K562 (cell line): ENCODE data around the gene VWA2. TPM values are rescaled to one million over a fixed set of nuclear protein-coding genes. Genes with fewer than 3 reads are reported as not detected.
A peak's percentile ranks its signal among the peaks of the same experiment; 100 is the strongest.

Experiments used
- ATAC-seq: fragments of 200-7000 bp; cut with Tn5 transposase; 3 replicates; pipeline ENCODE4 v1.9.1; 2020; ENCODE audit warnings: moderate library complexity
- BruUV-seq: library from RNA; stranded (reverse); fragments of 400-500 nt; replicated peaks from 2 replicates; lab custom pipeline; 2021; lab: Mats Ljungman, UMichigan
- CTCF ChIA-PET: fragments of 300-600 bp; formaldehyde crosslinking; extraction: SDS; loops from one replicate; lab custom pipeline; 2021; ENCODE audit warnings: low intra/inter-chr PET ratio; lab: Yijun Ruan, JAX
- POLR2A ChIA-PET: fragments of 300-600, 350-650 bp; sonication (Branson Sonifier 250); formaldehyde crosslinking; extraction: SDS; loops from one replicate; lab custom pipeline; 2021; ENCODE audit warnings: antibody characterized with exemption, inconsistent platforms; lab: Yijun Ruan, JAX
- DNase-seq, 4 experiments: peaks; one replicate each; pipeline versions ENCODE4 v3.0.0 to v3.0.0-alpha.2; 2011 to 2018; ENCODE audit warnings: low spot score in 3 of 4, mixed read lengths in 3 of 4; ENCODE audit errors: extremely low read depth in 1 of 4
- FAIRE-seq: peaks from 2 replicates; lab custom pipeline; 2011; peaks lifted over from hg19 to GRCh38; lab: Jason Lieb, UNC
- H2AFZ ChIP-seq: 2 replicates; pipeline ENCODE4 v1.6.0; 2011; ENCODE audit warnings: low read depth, low read length, control low read depth, inconsistent platforms
- H3K27ac ChIP-seq: fragments of 200-600 bp; 3 replicates; pipeline ENCODE4 v1.8.0; 2011; ENCODE audit warnings: low read depth, mild to moderate bottlenecking, control low read depth, inconsistent platforms, low read length, moderate library complexity, mixed read lengths; ENCODE audit errors: extremely low read depth
- H3K27me3 ChIP-seq, 2 experiments: fragments of 300-600 bp in 1 of 2; 2 replicates in 1 of 2; 3 replicates in 1 of 2; pipeline versions ENCODE4 v1.6.0 to v1.8.0; 2011; ENCODE audit warnings: inconsistent platforms in 2 of 2, low read length in 2 of 2, mild to moderate bottlenecking in 1 of 2, mixed read lengths in 1 of 2, moderate library complexity in 1 of 2; ENCODE audit not compliant: control insufficient read depth in 2 of 2, insufficient read depth in 2 of 2
- H3K36me3 ChIP-seq: fragments of 300-600 bp; 3 replicates; pipeline ENCODE4 v1.8.0; 2011; ENCODE audit warnings: mild to moderate bottlenecking, low read length, inconsistent platforms; ENCODE audit not compliant: control insufficient read depth, insufficient read depth
- H3K4me1 ChIP-seq, 2 experiments: fragments of 200-600 bp in 1 of 2; replicated peaks in 1 of 2; 2 replicates in 1 of 2; 3 replicates in 1 of 2; pipeline versions ENCODE4 v1.5.1 to v1.8.0; 2011; ENCODE audit warnings: inconsistent platforms in 2 of 2, low read length in 2 of 2, mild to moderate bottlenecking in 1 of 2, mixed read lengths in 1 of 2, moderate library complexity in 1 of 2; ENCODE audit not compliant: control insufficient read depth in 2 of 2, insufficient read depth in 2 of 2
- H3K4me2 ChIP-seq: 2 replicates; pipeline ENCODE4 v1.6.1; 2011; ENCODE audit warnings: low read length, control low read depth, inconsistent platforms, mixed read lengths; ENCODE audit not compliant: insufficient read depth
- H3K4me3 ChIP-seq: fragments of 200-600 bp; sonication (generic), shearing (Covaris generic); 2 replicates; pipeline ENCODE4 v1.5.1; 2016; ENCODE audit warnings: control low read depth, inconsistent platforms
- H3K79me2 ChIP-seq: fragments of 200-600 bp; 3 replicates; pipeline ENCODE4 v1.8.0; 2011; ENCODE audit warnings: low read length, inconsistent platforms; ENCODE audit not compliant: control insufficient read depth, insufficient read depth
- H3K9ac ChIP-seq, 2 experiments: 2 replicates each; pipeline versions ENCODE4 v1.6.0 to v1.6.1; 2011; ENCODE audit warnings: low read depth in 2 of 2, low read length in 2 of 2, control low read depth in 1 of 2, inconsistent platforms in 1 of 2, mild to moderate bottlenecking in 1 of 2, mixed read lengths in 1 of 2; ENCODE audit not compliant: insufficient read depth in 1 of 2
- H3K9me1 ChIP-seq: one replicate; pipeline ENCODE4 v1.6.0; 2011; ENCODE audit warnings: inconsistent platforms, mild to moderate bottlenecking, low read length, moderate library complexity; ENCODE audit not compliant: control insufficient read depth, insufficient read depth
- H3K9me3 ChIP-seq: replicated peaks from 2 replicates; pipeline ENCODE4 v1.5.1; 2011; ENCODE audit warnings: low read depth, low read length, inconsistent platforms; ENCODE audit not compliant: control insufficient read depth, insufficient read depth
- H4K20me1 ChIP-seq: replicated peaks from 2 replicates; pipeline ENCODE4 v1.6.1; 2011; ENCODE audit warnings: low read length, inconsistent platforms, mixed read lengths; ENCODE audit not compliant: control insufficient read depth, insufficient read depth
- CBFA2T3 ChIP-seq: fragments of 450-650 bp; IDR thresholded peaks from 2 replicates; pipeline ENCODE4 v1.6.1; 2017
- CHD1 ChIP-seq: fragments of 200-600 bp; sonication (generic); IDR thresholded peaks from one replicate; pipeline ENCODE4 v1.6.1; 2012; ENCODE audit warnings: mild to moderate bottlenecking, moderate library complexity, low read length, inconsistent platforms
- CREB1 ChIP-seq, 2 experiments: sonication (generic) in 1 of 2; formaldehyde crosslinking in 1 of 2; IDR thresholded peaks; 2 replicates each; pipeline versions ENCODE4 v1.6.1 to v1.8.0; 2012 to 2022; ENCODE audit warnings: inconsistent platforms in 1 of 2, mild to moderate bottlenecking in 1 of 2, missing genetic modification reagents in 1 of 2, moderate library complexity in 1 of 2
- HDAC2 ChIP-seq: fragments of 450-650 bp; IDR thresholded peaks from 2 replicates; pipeline ENCODE4 v1.6.1; 2016; ENCODE audit warnings: mild to moderate bottlenecking
- NEUROD1 ChIP-seq: fragments of 150-350 bp; IDR thresholded peaks from 2 replicates; pipeline ENCODE4 v1.6.1; 2014; ENCODE audit warnings: borderline replicate concordance, low read length, low read depth; ENCODE audit not compliant: partially characterized antibody
- SAP30 ChIP-seq: fragments of 200-600 bp; sonication (generic); IDR thresholded peaks from 2 replicates; pipeline ENCODE4 v1.6.1; 2012; ENCODE audit warnings: borderline replicate concordance, low read depth, mild to moderate bottlenecking, moderate library complexity, low read length, control low read depth, inconsistent platforms; ENCODE audit not compliant: insufficient read depth, poor library complexity, severe bottlenecking
- TAF15 ChIP-seq: fragments of 200-400 bp; formaldehyde crosslinking; IDR thresholded peaks from 2 replicates; pipeline ENCODE4 v1.6.1; 2017; ENCODE audit warnings: mild to moderate bottlenecking, low read depth, low read length, moderate library complexity
- TAL1 ChIP-seq: fragments of 450-650 bp; IDR thresholded peaks from 2 replicates; pipeline ENCODE4 v1.6.1; 2016; ENCODE audit warnings: mild to moderate bottlenecking
- TCF3 ChIP-seq: sonication (generic); formaldehyde crosslinking; IDR thresholded peaks from 2 replicates; pipeline ENCODE4 v1.4.0; 2020; ENCODE audit warnings: mild to moderate bottlenecking, missing genetic modification reagents
- ZNF551 ChIP-seq: fragments of 250-450 bp; sonication (Bioruptor Pico); IDR thresholded peaks from 2 replicates; pipeline ENCODE4 v1.5.0; 2021; ENCODE audit warnings: mild to moderate bottlenecking, moderate library complexity
- WGBS: fragments of 100-300 bp; shearing (Covaris generic); methylation state at CpG from one replicate; pipeline ENCODE4 v1.1.6; 2016; ENCODE audit warnings: low coverage, mixed read lengths; ENCODE audit not compliant: insufficient coverage; ENCODE audit errors: missing lambda C conversion rate; 5-methylcytosine and 5-hydroxymethylcytosine counted together
- in situ Hi-C: fragments of 300-500 bp; cut with MboI; formaldehyde crosslinking; loops from 4 replicates; pipeline ENCODE4 v1.15.0; 2018; ENCODE audit warnings: inconsistent platforms, mixed read lengths
- intact Hi-C: fragments of 100-400 bp; cut with micrococcal nuclease; formaldehyde crosslinking; loops from 2 replicates; pipeline ENCODE4 v1.14.2; 2022
- polyA plus RNA-seq, 8 experiments: library from polyadenylated mRNA; depleted of rRNA in 4 of 8; stranded (reverse) in 5 of 8; unstranded in 3 of 8; fragments of >200 nt; fragmentation: Nextera tagmentation in 2 of 8; fragmentation: Illumina TruSeq in 1 of 8; extraction: Ambion mirVana in 2 of 8; extraction: Trizol in 1 of 8; gene quantifications; 2 replicates each; pipeline versions ENCODE4 v1.2.1 to v1.2.3, GENCODE V29; 2011 to 2014; ENCODE audit warnings: inconsistent platforms in 1 of 8, missing spikeins in 1 of 8
- total RNA-seq, 7 experiments: library from RNA; depleted of rRNA in 6 of 7; stranded (reverse); fragments of >200 nt in 6 of 7; fragmentation: Illumina TruSeq in 2 of 7; extraction: Trizol in 2 of 7; gene quantifications; 2 replicates each; pipeline versions ENCODE4 v1.2.1 to v1.2.3, GENCODE V29; 2011 to 2021; ENCODE audit warnings: low replicate concordance in 1 of 7

The VWA2 gene
- total and polyA plus RNA-seq, 9 of the 15 experiments (the other 6 are each of a cell fraction or from before 2014, with no cell fraction given): not detected

- TF ChIP-seq SAP30: no peak
- TF ChIP-seq CHD1: no peak
- TF ChIP-seq CREB1 (IDR thresholded peaks at IDR 0.05): no peak
- no peak for TF ChIP-seq CREB1 (CRISPR knock-in tag; IDR thresholded peaks at IDR 0.05)
Observed at GRCh38 chr10:114320249-114321116, 81.4 kb downstream of the VWA2 start (continued).

DNA sequence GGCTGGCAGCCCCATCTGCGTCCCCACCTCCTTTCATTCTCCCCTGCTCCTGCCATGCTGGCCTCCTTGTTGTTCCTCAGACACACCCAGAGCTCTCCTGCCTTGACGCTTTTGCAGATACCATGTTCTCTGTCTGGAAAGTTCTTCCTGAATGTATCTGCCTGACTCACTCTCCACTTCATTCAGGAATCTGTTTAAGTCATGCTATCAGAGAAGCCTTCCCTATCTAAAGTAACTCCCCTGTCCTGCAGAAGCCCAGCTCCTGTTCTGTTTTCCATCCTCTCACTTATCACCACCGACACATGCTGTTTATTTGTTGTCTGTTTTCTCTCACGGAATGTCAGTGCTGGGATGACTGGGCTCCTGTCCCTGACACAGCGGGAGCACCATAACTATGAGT, 83.3 kb downstream of the VWA2 start:
- in situ Hi-C loops: no loop called here
- Histone ChIP-seq H4K20me1 (no peaks in the 10 kb centered on the region), H3K27ac (no peak overlapping the region), H2AFZ (no peak overlapping the region), H3K4me3 (no peak overlapping the region), H3K9me3 (no peaks in the 10 kb centered on the region), H3K79me2 (no peaks in the 10 kb centered on the region), H3K9me1 (no peaks in the 10 kb centered on the region), H3K27me3 (peaks cover 0 to 22% of the 10 kb centered on the region in 2 experiments; a peak in 2 of 5 replicates), H3K4me1 (no peaks in the 10 kb centered on the region; a peak in 1 of 5 replicates), H3K36me3 (no peaks in the 10 kb centered on the region), H3K9ac (no peak overlapping the region), H3K4me2 (no peak overlapping the region)
- intact Hi-C loops: no loop called here
- 0% methylated on average over 5 of the region's 5 CpGs for WGBS
- POLR2A ChIA-PET: interaction anchor here (0.7 kb wide), 1 partner anchor 61 kb away, joined by 3 read pairs; no protein-coding TSS in a partner anchor
- FAIRE-seq (no peak), ATAC-seq (no peak), DNase-seq (no peak)
- no TSS peak for BruUV-seq
- CTCF ChIA-PET: no interaction called here
- TF ChIP-seq ZNF551: no peak
- TF ChIP-seq TAF15: no peak
- peak; percentile 25 for TF ChIP-seq TAL1
- no peak for TF ChIP-seq NEUROD1
- peak; percentile 23; the same call in 1 of the 2 replicates for TF ChIP-seq TCF3 (CRISPR knock-in tag)
- no peak for TF ChIP-seq HDAC2
- peak; percentile 29 for TF ChIP-seq CBFA2T3
